Suprapubic skin (tissue), 4 donors: ENCODE measurements around the gene SLC1A5.

Source experiments
- CTCF ChIP-seq, 2 donors: fragments of 200-600 bp in 1 of 2; fragments of 450-650 bp in 1 of 2; sonication (generic) in 1 of 2; IDR thresholded peaks; one replicate each; pipeline ENCODE4 v1.5.1; 2016 to 2019; ENCODE audit warnings: antibody characterized with exemption in 2 of 2, mild to moderate bottlenecking in 1 of 2, moderate library complexity in 1 of 2
- EP300 ChIP-seq: sonication (generic); formaldehyde crosslinking; IDR thresholded peaks from one replicate; pipeline ENCODE4 v1.6.1; 2017; ENCODE audit warnings: antibody characterized with exemption
- POLR2AphosphoS5 ChIP-seq, 3 donors: sonication (generic); formaldehyde crosslinking; IDR thresholded peaks; one replicate each; pipeline ENCODE4 v1.6.1; 2017; ENCODE audit warnings: antibody characterized with exemption in 3 of 3

GRCh38 chr19:46741447-46741846 lies 46.9 kb downstream of the SLC1A5 start:
- TF ChIP-seq POLR2AphosphoS5 (IDR thresholded peaks at IDR 0.05) (no peak), EP300 (no peak), CTCF (IDR thresholded peaks at IDR 0.05) (no peak)
